Activated CD8-positive, alpha-beta memory T cell treated with anti-CD3 and anti-CD28 coated beads for 4 hours (primary cell): ENCODE measurements around the gene CLEC17A.
"Not testable (repeated sequence)": the region's sequence is repeated elsewhere in the genome, so short reads cannot be mapped to it uniquely, and the experiment has no call there.

Experiments
- DNase-seq, 2 donors: peaks; one replicate each; pipeline ENCODE4 v3.0.0-alpha.2; 2020; ENCODE audit warnings: low read depth in 2 of 2

Gene CLEC17A

GRCh38 chr19:14580623-14581237, 2.2 kb upstream of the CLEC17A start:
- DNase-seq: no peak

GRCh38 chr19:14584372-14584771, 1.5 kb downstream of the CLEC17A start:
- not testable (repeated sequence) for DNase-seq

- not testable (repeated sequence) for DNase-seq
Observed at GRCh38 chr19:14585187-14585586, 2.3 kb downstream of the CLEC17A start.

GRCh38 chr19:14589433-14589832, 6.5 kb downstream of the CLEC17A start:
- not testable (repeated sequence) for DNase-seq

- no peak for DNase-seq
Observed at GRCh38 chr19:14595558-14595957, 12.7 kb downstream of the CLEC17A start.

- DNase-seq: no peak
Observed at GRCh38 chr19:14599548-14600147, 16.8 kb downstream of the CLEC17A start.

GRCh38 chr19:14603990-14604387, 21.1 kb downstream of the CLEC17A start:
- DNase-seq: no peak

- DNase-seq: no peak
Observed at GRCh38 chr19:14606627-14607026, 23.7 kb downstream of the CLEC17A start.

GRCh38 chr19:14611051-14611450, 28.2 kb downstream of the CLEC17A start:
- DNase-seq: no peak

- DNase-seq: not testable (repeated sequence)
Observed at GRCh38 chr19:14612242-14612641, 29.4 kb downstream of the CLEC17A start.

GRCh38 chr19:14612657-14613056, 29.8 kb downstream of the CLEC17A start:
- DNase-seq: no peak

- not testable (repeated sequence) for DNase-seq
Observed at GRCh38 chr19:14613399-14614098, 30.7 kb downstream of the CLEC17A start.

GRCh38 chr19:14614099-14614412, 31.2 kb downstream of the CLEC17A start:
- DNase-seq: no peak

GRCh38 chr19:14615623-14616022, 32.7 kb downstream of the CLEC17A start:
- no peak for DNase-seq

- no peak for DNase-seq
Observed at GRCh38 chr19:14616407-14616806, 33.5 kb downstream of the CLEC17A start.

GRCh38 chr19:14619404-14619803, 36.5 kb downstream of the CLEC17A start:
- DNase-seq: no peak

- DNase-seq: not testable (repeated sequence)
Observed at GRCh38 chr19:14624491-14624890, 41.6 kb downstream of the CLEC17A start.

GRCh38 chr19:14629557-14629956, 46.7 kb downstream of the CLEC17A start:
- no peak for DNase-seq

GRCh38 chr19:14632286-14632685, 49.4 kb downstream of the CLEC17A start:
- DNase-seq: no peak

GRCh38 chr19:14639536-14640277, 56.8 kb downstream of the CLEC17A start:
- no peak for DNase-seq

GRCh38 chr19:14648506-14648905, 65.6 kb downstream of the CLEC17A start:
- no peak for DNase-seq

- DNase-seq: no peak
Observed at GRCh38 chr19:14649020-14649419, 66.1 kb downstream of the CLEC17A start.

- no peak for DNase-seq
Observed at GRCh38 chr19:14650161-14650560, 67.3 kb downstream of the CLEC17A start.
